Measurements from ENCODE around the gene ZNF335.

Gene ZNF335

DNA sequence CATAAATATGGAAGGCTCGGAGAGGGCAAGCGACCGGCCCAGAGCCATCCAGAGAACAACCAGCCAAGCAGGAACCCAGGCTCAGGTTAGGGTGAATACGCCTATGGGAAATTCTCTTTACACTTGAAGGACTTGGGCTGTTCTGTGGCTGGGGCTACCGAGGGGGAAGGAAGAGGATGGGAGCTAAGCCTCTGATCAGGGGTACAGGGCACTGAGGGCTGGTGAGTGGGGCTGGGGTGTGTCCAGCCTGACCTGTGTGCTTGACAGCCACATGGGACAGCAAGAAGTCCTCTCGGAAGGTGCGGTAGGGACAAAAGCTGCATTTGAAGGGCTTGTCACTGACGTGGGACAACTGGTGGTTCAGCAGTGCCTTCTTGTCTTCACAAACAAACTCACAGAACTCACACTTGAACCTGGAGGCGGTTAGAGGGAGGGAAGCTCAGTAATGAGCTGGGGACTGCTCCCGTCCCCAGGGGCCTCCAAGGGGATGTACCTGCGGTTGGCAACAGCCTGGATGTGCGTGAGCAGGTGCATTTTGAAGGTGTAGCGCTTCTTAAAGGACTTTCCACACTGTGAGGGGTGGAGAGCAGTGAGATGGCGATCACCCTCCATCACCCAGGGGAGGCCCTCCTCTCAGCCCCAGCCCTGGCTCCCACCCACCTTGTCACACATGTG, 11.9 kb downstream of the ZNF335 start:
- Histone ChIP-seq H3K27ac (ENCODE audit: low read depth, low read length, poor library complexity, severe bottlenecking) (no peak overlapping the region), H3K79me2 (ENCODE audit: insufficient read depth, low read length) (no peaks in the 10 kb centered on the region), H3K9ac (ENCODE audit: low read length) (no peak overlapping the region), H3F3A (ENCODE audit: insufficient read depth, low read length) (no peaks in the 10 kb centered on the region), H3K9me2 (ENCODE audit: low read depth, low read length) (no peaks in the 10 kb centered on the region), H4K20me1 (ENCODE audit: insufficient read depth, low read length) (no peaks in the 10 kb centered on the region), H3K4me1 (ENCODE audit: insufficient read depth, low read length, severe bottlenecking) (no peaks in the 10 kb centered on the region), H2AFZ (ENCODE audit: low read length) (no peak overlapping the region), H3K4me2 (ENCODE audit: low read length) (no peak overlapping the region), H3K9me3 (ENCODE audit: low read length) (no peaks in the 10 kb centered on the region), H3K4me3 (ENCODE audit: low read depth, low read length, poor library complexity, severe bottlenecking) (no peak overlapping the region), H3K36me3 (ENCODE audit: insufficient read depth, low read length) (peaks cover 94% of the 10 kb centered on the region), H3K27me3 (ENCODE audit: insufficient read depth, low read length) (no peaks in the 10 kb centered on the region)
- TF ChIP-seq EZH2 (IDR thresholded peaks at IDR 0.05; ENCODE audit: borderline replicate concordance, low read length): no peak
- TF ChIP-seq, protein P1, sequence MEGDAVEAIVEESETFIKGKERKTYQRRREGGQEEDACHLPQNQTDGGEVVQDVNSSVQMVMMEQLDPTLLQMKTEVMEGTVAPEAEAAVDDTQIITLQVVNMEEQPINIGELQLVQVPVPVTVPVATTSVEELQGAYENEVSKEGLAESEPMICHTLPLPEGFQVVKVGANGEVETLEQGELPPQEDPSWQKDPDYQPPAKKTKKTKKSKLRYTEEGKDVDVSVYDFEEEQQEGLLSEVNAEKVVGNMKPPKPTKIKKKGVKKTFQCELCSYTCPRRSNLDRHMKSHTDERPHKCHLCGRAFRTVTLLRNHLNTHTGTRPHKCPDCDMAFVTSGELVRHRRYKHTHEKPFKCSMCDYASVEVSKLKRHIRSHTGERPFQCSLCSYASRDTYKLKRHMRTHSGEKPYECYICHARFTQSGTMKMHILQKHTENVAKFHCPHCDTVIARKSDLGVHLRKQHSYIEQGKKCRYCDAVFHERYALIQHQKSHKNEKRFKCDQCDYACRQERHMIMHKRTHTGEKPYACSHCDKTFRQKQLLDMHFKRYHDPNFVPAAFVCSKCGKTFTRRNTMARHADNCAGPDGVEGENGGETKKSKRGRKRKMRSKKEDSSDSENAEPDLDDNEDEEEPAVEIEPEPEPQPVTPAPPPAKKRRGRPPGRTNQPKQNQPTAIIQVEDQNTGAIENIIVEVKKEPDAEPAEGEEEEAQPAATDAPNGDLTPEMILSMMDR (IDR thresholded peaks at IDR 0.05; ENCODE audit: low read length): no peak

DNA sequence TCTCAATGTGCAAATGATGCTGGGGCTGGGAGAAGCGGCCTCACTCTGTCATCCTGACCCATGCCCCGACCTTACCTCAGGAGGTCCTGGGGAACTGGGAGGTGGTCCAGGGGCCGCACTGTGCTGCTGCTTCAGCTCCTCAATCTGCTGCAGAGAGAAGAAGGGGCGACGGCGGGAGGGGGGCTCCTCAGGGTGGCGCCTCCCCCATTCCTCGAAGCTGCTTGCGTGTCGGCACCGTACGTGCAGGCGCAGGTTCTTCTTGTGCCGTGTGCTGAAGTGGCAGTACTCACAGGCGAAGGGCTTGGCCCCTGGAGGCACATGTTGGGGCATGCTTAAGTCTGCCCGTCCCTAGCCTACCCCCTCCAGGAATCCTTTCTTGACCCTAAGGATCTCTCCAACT, 12.9 kb downstream of the ZNF335 start:
- no peak overlapping the region for H3K4me2 ChIP-seq (ENCODE audit: low read length)
- H3K27ac ChIP-seq (ENCODE audit: low read depth, low read length, poor library complexity, severe bottlenecking): no peak overlapping the region
- H3K9me2 ChIP-seq (ENCODE audit: low read depth, low read length): no peaks in the 10 kb centered on the region
- H3K36me3 ChIP-seq (ENCODE audit: insufficient read depth, low read length): peaks cover 86% of the 10 kb centered on the region
- H2AFZ ChIP-seq (ENCODE audit: low read length): no peak overlapping the region
- no peaks in the 10 kb centered on the region for H3K27me3 ChIP-seq (ENCODE audit: insufficient read depth, low read length)
- no peak for TF ChIP-seq EZH2 (IDR thresholded peaks at IDR 0.05; ENCODE audit: borderline replicate concordance, low read length)
- TF ChIP-seq, protein P1 (IDR thresholded peaks at IDR 0.05; ENCODE audit: low read length): no peak
- no peak overlapping the region for H3K9ac ChIP-seq (ENCODE audit: low read length)
- H3K4me3 ChIP-seq (ENCODE audit: low read depth, low read length, poor library complexity, severe bottlenecking): no peak overlapping the region
- H3F3A ChIP-seq (ENCODE audit: insufficient read depth, low read length): no peaks in the 10 kb centered on the region
- H3K4me1 ChIP-seq (ENCODE audit: insufficient read depth, low read length, severe bottlenecking): no peaks in the 10 kb centered on the region
- H3K79me2 ChIP-seq (ENCODE audit: insufficient read depth, low read length): no peaks in the 10 kb centered on the region
- H4K20me1 ChIP-seq (ENCODE audit: insufficient read depth, low read length): no peaks in the 10 kb centered on the region
- H3K9me3 ChIP-seq (ENCODE audit: low read length): no peaks in the 10 kb centered on the region

DNA sequence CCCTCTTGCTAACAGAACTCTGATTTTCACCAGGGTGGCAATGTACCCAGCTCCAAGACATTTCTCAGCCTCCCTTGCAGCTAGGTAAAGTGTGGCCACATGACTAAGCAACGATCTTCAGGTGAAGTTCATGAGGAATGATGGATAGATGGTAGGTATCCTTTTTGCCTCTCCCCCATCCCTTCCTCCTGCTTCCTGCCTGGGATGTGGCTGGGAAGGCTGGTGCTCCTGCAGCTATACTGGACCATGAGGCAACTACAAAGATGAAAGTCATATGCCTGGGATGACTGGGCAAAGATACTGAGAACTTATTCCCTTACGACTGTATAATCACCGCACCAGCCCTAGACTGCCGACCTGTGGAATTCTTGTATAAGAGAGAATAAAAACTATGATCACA, 13.4 kb downstream of the ZNF335 start:
- no peak for TF ChIP-seq EZH2 (IDR thresholded peaks at IDR 0.05; ENCODE audit: borderline replicate concordance, low read length)
- TF ChIP-seq, protein P1 (IDR thresholded peaks at IDR 0.05; ENCODE audit: low read length): no peak
- H3K9me2 ChIP-seq (ENCODE audit: low read depth, low read length): no peaks in the 10 kb centered on the region
- no peak overlapping the region for H3K4me3 ChIP-seq (ENCODE audit: low read depth, low read length, poor library complexity, severe bottlenecking)
- peaks cover 85% of the 10 kb centered on the region for H3K36me3 ChIP-seq (ENCODE audit: insufficient read depth, low read length)
- no peaks in the 10 kb centered on the region for H3K9me3 ChIP-seq (ENCODE audit: low read length)
- no peak overlapping the region for H3K4me2 ChIP-seq (ENCODE audit: low read length)
- H3F3A ChIP-seq (ENCODE audit: insufficient read depth, low read length): no peaks in the 10 kb centered on the region
- no peak overlapping the region for H3K27ac ChIP-seq (ENCODE audit: low read depth, low read length, poor library complexity, severe bottlenecking)
- H3K79me2 ChIP-seq (ENCODE audit: insufficient read depth, low read length): no peaks in the 10 kb centered on the region
- no peaks in the 10 kb centered on the region for H3K27me3 ChIP-seq (ENCODE audit: insufficient read depth, low read length)
- no peaks in the 10 kb centered on the region for H4K20me1 ChIP-seq (ENCODE audit: insufficient read depth, low read length)
- H2AFZ ChIP-seq (ENCODE audit: low read length): no peak overlapping the region
- H3K4me1 ChIP-seq (ENCODE audit: insufficient read depth, low read length, severe bottlenecking): no peaks in the 10 kb centered on the region
- H3K9ac ChIP-seq (ENCODE audit: low read length): no peak overlapping the region

Data from OCI-LY1 (cell line).